Measurements from ENCODE around the gene MAPK8IP3.
"Not testable (repeated sequence)": the region's sequence is repeated elsewhere in the genome, so short reads cannot be mapped to it uniquely, and the experiment has no call there.

The MAPK8IP3 gene

GRCh38 chr16:1788095-1788707 lies 82.2 kb downstream of the MAPK8IP3 start:
- no peak for DNase-seq

- no peak for DNase-seq
Measured at GRCh38 chr16:1788708-1789100, 82.7 kb downstream of the MAPK8IP3 start.

- DNase-seq: no peak
Measured at GRCh38 chr16:1789643-1790045, 83.6 kb downstream of the MAPK8IP3 start.

DNA sequence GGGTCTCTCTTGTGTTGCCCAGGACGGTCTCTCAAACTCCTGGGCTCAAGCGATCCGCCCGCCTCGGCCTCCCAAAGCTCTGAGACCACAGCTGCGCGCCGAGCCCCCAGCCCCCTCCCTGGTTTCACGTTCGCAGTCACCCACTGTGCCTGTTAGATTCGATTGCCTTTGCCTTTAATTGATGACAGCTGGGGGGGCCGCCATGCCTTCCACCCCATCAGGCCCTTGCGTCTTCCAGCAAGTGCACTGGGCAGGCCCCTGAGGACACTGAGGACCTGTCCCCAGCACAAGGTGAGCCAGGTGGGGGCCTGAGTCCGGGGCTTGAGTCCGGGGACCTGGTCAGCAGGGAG lies 84.2 kb downstream of the MAPK8IP3 start:
- DNase-seq: no peak

- no peak for DNase-seq
Measured at GRCh38 chr16:1790611-1791255, 84.7 kb downstream of the MAPK8IP3 start.

- DNase-seq: no peak
Measured at GRCh38 chr16:1791256-1791942, 85.4 kb downstream of the MAPK8IP3 start.

GRCh38 chr16:1791943-1792812 lies 86.2 kb downstream of the MAPK8IP3 start:
- no peak for DNase-seq

- no peak for DNase-seq
Measured at GRCh38 chr16:1792836-1793577, 87.0 kb downstream of the MAPK8IP3 start.

DNA sequence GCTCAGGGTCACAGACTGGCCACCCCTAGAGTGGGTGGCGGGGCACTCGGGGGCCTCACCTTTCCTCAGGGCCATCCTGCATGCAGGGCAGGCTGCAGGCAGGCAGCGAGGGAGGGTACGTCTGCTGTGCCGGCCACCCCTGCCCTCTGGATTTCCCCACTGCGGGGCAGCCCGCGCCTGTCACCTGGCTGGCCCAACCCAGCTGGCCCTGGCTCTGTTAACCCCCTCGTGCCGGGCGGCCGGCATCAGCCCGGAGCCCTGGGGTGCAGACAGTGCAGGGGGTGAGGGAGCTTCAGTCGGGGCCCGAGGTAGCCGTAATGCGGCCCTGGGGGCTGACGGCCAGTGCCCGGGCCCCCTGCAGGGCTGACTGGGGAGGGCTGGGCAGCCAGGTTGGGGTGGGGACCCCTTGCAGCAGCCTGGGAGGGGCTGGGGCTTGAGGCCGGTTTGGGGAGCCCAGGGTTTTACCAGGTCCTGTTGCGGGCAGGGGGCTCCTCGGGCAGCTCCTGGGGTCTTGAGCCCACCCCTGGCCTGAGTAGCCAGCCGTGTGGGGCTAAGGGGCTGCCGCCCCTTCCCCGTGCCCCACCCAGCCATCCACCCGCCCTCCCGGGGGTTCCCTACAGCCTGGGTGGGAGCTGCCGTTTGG lies 87.7 kb downstream of the MAPK8IP3 start, which contains the start of gene IGFALS:
Gene IGFALS, minus strand, starts transcription at position 128 of the 643 bp plus-strand sequence. Its CDS starts 53 bp downstream, at position 75.
- DNase-seq: no peak

DNA sequence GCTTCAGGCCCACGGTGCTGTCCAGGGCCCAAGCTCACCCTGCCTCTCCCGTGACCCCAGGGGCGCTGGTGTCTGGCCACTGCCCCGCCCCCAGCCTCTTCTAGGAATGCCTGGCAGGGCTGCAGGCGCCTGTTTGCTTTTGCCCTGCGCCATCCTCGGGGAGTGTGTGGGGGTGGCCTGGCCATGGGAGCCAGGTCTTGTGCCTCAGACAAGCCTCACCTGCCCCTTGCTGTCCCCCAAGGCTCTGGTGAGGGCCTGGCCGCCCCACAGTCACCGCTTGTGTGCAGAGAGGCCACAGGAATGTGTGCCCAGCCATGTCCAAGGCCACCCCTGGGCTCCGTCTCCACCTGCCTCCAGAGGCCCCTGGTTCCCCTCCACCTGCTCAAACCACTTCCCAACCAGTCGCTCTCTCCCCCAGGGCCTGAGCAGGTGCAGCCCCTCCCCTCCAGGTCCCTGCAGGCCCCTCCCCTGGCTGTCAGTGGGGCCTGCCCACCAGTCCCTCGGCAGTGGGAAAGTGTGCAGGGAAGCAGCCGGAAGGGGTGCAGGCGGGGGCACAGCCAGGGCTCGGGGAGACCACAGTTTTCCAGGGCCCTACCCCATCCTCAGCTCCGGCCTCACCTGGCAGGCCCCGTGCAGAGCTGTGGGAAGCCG lies 88.4 kb downstream of the MAPK8IP3 start:
- DNase-seq: no peak

GRCh38 chr16:1794908-1795666 lies 89.1 kb downstream of the MAPK8IP3 start:
- DNase-seq: no peak

DNA sequence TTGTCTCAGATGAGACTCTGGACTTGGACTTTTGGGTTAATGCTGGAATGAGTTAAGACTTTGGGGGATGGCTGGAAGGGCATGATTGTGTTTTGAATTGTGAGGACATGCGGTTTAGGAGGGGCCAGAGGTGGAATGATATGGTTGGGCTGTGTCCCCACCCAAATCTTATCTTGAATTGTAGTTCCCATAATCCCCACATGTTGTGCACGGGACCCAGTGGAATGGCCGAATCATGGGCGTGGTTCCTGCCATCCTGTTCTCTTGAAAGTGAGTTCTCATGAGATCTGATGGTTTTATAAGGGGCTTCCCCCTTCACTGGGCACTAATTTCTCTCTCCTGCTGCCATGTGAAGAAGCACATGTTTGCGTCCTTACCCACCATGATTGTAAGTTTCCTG lies 93.3 kb downstream of the MAPK8IP3 start:
- not testable (repeated sequence) for DNase-seq

- DNase-seq: no peak
Measured at GRCh38 chr16:1800701-1801100, 94.7 kb downstream of the MAPK8IP3 start.

DNA sequence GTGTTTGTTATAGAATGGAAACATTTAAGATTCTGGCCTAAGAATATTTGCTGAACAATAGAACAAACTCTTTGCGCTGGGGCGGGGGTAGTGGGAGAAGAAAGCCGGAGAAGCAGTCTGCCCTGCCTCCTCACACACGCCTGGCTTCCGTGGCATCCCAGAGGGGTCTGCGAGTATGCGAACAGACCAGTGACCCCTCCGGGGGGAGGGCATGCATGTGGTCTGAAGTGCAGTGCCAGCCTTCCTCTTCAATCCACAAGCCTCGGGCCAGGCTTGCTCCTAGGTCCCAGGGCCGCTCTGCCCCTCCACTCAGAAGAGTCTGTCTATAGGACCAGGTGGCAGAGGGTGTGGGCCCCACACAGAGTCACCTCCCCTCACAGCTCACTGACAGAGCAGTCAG lies 101.6 kb downstream of the MAPK8IP3 start:
- DNase-seq: no peak

DNA sequence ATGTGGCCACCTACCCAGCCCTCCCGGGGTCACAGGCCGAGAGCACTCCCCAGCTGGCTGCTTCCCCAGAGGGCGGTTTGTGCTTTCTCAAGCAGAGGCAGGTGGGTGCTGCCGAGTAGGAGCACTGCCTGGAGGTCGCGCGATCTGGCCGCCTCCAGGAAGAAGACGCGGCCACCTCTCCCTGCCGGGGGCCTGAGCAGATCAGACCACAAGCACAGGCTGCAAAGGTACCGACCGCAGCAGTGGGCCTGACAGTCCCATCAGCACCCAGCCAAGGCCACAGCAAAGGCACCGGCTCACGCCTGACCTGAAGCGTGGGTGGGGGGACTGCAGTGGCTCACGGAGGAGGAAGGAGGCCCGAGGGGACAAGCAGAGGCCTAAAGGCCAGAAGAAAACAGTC lies 102.7 kb downstream of the MAPK8IP3 start:
- no peak for DNase-seq

- no peak for DNase-seq
Measured at GRCh38 chr16:1809281-1809801, 103.3 kb downstream of the MAPK8IP3 start.

- no peak for DNase-seq
Measured at GRCh38 chr16:1810106-1810505, 104.1 kb downstream of the MAPK8IP3 start.

- DNase-seq: no peak
Measured at GRCh38 chr16:1810536-1810935, 104.5 kb downstream of the MAPK8IP3 start.

DNA sequence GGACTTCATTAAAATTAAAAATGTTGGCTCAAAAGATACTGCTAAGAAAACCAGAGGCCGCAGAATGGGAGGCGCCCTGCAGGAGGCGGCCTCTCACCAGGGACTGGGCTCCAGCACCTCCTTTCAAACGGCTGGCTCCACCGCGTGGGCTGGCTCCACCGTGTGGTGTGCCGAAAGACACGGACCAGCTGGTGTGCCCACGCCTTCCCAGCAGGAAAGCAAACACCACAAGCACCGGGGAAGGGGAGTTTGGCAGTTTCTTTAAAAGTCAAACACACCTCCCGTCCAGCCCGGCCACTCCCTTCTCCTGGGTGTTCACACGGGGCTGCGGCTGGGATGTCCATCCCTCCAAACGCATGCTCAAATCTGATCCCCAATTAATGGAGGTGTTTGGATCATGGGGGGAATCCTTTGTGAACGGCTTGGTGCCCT lies 106.8 kb downstream of the MAPK8IP3 start:
- DNase-seq: peak; percentile 58

DNA sequence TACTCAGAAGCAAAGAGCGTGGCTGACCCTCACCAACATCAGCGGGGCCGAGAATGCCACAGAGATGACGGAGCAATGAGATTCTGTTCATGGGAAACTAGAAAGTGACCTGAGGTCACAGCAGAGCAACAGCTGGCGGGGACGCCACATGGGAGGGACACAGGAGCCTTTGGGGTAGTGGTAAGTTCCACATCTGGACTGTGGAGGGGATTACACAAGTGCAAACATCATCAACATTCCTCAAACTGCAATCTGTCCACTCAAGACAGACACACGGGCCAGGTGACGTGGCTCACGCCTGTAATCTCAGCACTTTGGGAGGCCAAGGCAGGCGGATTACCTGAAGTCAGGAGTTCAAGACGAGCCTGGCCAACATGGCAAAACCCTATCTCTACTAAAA lies 109.5 kb downstream of the MAPK8IP3 start:
- DNase-seq: no peak
